Hepatocyte (in vitro differentiated cells): Measurements from ENCODE around the gene WAPL.

Source experiments
- EZH2phosphoT487 ChIP-seq: fragments of 200-600 bp; sonication (generic); IDR thresholded peaks from one replicate; pipeline ENCODE4 v1.6.1; 2018; ENCODE audit warnings: antibody characterized with exemption, mild to moderate bottlenecking, low read depth, moderate library complexity; ENCODE audit not compliant: unreplicated experiment, severe bottlenecking
- TF ChIP-seq, protein P1 (sequence below): fragments of 200-600 bp; sonication (generic); IDR thresholded peaks from 2 replicates; pipeline ENCODE4 v1.5.1; 2016; ENCODE audit warnings: antibody characterized with exemption, mild to moderate bottlenecking; ENCODE audit not compliant: poor library complexity

DNA sequence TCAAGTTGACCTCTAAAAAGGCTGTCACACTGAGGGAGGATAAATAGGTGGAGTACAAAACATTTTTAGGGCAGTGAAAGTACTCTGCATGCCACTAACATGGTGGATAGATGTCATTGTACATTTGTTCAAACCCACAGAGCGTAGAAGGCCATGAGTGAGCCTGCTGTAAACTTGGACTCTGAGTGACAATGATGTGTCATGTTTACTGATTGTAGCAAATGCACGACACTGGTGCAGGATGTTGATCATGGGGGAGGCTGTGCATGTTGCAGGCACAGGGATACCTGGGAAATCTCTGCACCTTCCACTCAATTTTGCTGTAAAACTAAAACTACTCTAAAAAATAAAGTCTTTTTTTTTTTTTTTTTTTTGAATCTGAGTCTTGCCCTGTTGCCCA lies 102.5 kb downstream of the WAPL start:
- TF ChIP-seq, protein P1, sequence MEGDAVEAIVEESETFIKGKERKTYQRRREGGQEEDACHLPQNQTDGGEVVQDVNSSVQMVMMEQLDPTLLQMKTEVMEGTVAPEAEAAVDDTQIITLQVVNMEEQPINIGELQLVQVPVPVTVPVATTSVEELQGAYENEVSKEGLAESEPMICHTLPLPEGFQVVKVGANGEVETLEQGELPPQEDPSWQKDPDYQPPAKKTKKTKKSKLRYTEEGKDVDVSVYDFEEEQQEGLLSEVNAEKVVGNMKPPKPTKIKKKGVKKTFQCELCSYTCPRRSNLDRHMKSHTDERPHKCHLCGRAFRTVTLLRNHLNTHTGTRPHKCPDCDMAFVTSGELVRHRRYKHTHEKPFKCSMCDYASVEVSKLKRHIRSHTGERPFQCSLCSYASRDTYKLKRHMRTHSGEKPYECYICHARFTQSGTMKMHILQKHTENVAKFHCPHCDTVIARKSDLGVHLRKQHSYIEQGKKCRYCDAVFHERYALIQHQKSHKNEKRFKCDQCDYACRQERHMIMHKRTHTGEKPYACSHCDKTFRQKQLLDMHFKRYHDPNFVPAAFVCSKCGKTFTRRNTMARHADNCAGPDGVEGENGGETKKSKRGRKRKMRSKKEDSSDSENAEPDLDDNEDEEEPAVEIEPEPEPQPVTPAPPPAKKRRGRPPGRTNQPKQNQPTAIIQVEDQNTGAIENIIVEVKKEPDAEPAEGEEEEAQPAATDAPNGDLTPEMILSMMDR, result no peak
- TF ChIP-seq EZH2phosphoT487, result no peak
